ENCODE measurements around the gene POU2F3. TPM values are rescaled to one million over a fixed set of nuclear protein-coding genes. Genes with fewer than 3 reads are reported as not detected.
"Not testable (repeated sequence)": the region's sequence is repeated elsewhere in the genome, so short reads cannot be mapped to it uniquely, and the experiment has no call there.

POU2F3 gene
- polyA plus RNA-seq, 1 donor = 1.5 TPM

DNA sequence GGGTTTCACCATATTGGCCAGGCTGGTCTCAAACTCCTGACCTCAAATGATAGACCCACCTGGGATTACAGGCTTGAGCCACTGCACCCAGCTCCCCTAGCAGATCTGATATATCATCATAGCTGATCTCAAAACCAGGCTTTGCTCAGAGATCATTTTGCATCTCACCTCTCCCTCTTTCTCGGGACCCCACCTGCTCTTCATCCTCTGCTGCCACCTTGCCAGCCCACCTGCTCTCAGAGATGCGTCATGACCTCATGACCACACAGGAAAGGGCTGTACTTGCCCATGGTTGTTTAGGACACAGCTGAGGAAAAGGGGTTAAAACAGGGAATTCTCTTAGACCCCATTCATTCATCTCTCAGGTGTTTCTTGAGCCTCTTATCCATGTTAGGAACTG lies 27.4 kb downstream of the POU2F3 start:
- Histone ChIP-seq H3K27me3 (ENCODE audit: control insufficient read depth, insufficient read depth, low read length) (peaks cover 4% of the 10 kb centered on the region), H3K36me3 (ENCODE audit: control insufficient read depth, insufficient read depth, low read length) (no peaks in the 10 kb centered on the region), H3K9me3 (ENCODE audit: control insufficient read depth, low read depth, low read length) (no peaks in the 10 kb centered on the region), H3K4me3 (ENCODE audit: low read length) (no peak overlapping the region), H3K27ac (ENCODE audit: low read length) (no peak overlapping the region), H3K4me1 (ENCODE audit: control insufficient read depth, insufficient read depth, low read length) (no peaks in the 10 kb centered on the region)
- DNase-seq = no peak
- no CpG with 5 or more reads among the region's 2 CpGs for WGBS (ENCODE audit: insufficient coverage, low lambda C conversion rate)

- no peaks in the 10 kb centered on the region for H3K4me1 ChIP-seq (ENCODE audit: control insufficient read depth, insufficient read depth, low read length)
- peaks cover 4% of the 10 kb centered on the region for H3K27me3 ChIP-seq (ENCODE audit: control insufficient read depth, insufficient read depth, low read length)
- WGBS (ENCODE audit: insufficient coverage, low lambda C conversion rate) = no CpG with 5 or more reads among the region's 5 CpGs
- no peak for DNase-seq
- H3K4me3 ChIP-seq (ENCODE audit: low read length) = no peak overlapping the region
- H3K27ac ChIP-seq (ENCODE audit: low read length) = no peak overlapping the region
- H3K36me3 ChIP-seq (ENCODE audit: control insufficient read depth, insufficient read depth, low read length) = no peaks in the 10 kb centered on the region
- no peaks in the 10 kb centered on the region for H3K9me3 ChIP-seq (ENCODE audit: control insufficient read depth, low read depth, low read length)
Observed at GRCh38 chr11:120268686-120269085, 28.7 kb downstream of the POU2F3 start.

- Histone ChIP-seq H3K27me3 (ENCODE audit: control insufficient read depth, insufficient read depth, low read length) (peaks cover 2% of the 10 kb centered on the region), H3K4me1 (ENCODE audit: control insufficient read depth, insufficient read depth, low read length) (no peaks in the 10 kb centered on the region), H3K9me3 (ENCODE audit: control insufficient read depth, low read depth, low read length) (no peaks in the 10 kb centered on the region), H3K27ac (ENCODE audit: low read length) (no peak overlapping the region), H3K4me3 (ENCODE audit: low read length) (no peak overlapping the region), H3K36me3 (ENCODE audit: control insufficient read depth, insufficient read depth, low read length) (no peaks in the 10 kb centered on the region)
- DNase-seq = no peak
- WGBS (ENCODE audit: insufficient coverage, low lambda C conversion rate) = no CpG with 5 or more reads among the region's 1 CpG
Observed at GRCh38 chr11:120270386-120270785, 30.4 kb downstream of the POU2F3 start.

DNA sequence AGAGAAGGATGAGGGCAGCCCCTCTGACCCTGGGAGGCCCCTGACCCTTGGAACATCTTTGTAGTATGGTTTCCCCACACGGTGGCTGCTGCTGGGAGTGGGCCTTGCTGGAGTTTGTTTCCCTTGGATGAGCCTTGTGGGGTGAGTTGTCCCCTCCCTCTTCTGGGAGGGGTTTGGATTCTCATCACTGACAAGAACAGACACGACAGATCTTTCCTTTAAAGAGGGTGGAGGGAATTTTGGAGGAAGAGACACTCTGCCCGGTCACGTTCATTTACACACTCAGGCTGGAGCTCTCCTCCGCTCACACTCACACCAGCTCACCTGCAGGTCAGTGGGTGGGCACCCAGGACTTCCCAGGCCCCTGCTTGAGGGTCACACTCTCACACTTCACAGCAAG lies 31.7 kb downstream of the POU2F3 start:
- Histone ChIP-seq H3K9me3 (ENCODE audit: control insufficient read depth, low read depth, low read length) (no peaks in the 10 kb centered on the region), H3K4me3 (ENCODE audit: low read length) (no peak overlapping the region), H3K27me3 (ENCODE audit: control insufficient read depth, insufficient read depth, low read length) (no peaks in the 10 kb centered on the region), H3K4me1 (ENCODE audit: control insufficient read depth, insufficient read depth, low read length) (no peaks in the 10 kb centered on the region), H3K36me3 (ENCODE audit: control insufficient read depth, insufficient read depth, low read length) (no peaks in the 10 kb centered on the region), H3K27ac (ENCODE audit: low read length) (no peak overlapping the region)
- WGBS (ENCODE audit: insufficient coverage, low lambda C conversion rate) = no CpG with 5 or more reads among the region's 5 CpGs
- DNase-seq = no peak

DNA sequence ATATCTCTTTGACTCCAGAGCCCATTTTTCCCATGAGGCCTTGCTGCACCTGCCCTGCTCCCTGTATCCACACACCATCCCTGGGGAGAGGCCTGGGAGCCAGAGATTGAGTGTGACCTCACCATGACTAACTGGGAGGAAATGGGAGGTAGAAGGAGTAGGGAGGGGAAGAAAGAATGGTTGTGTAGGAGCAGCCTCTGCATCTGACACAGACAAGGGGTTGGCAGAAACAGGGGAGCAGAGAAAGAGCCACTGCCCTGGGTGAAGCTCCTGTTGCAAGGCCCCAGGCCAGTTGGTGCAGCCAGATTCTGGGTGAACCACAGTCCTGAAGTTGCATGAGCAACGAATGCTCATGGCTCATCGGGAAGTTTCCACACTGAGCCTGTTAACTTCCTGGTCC lies 32.4 kb downstream of the POU2F3 start:
- no CpG with 5 or more reads among the region's 2 CpGs for WGBS (ENCODE audit: insufficient coverage, low lambda C conversion rate)
- DNase-seq = no peak

GRCh38 chr11:120273432-120273831 lies 33.5 kb downstream of the POU2F3 start:
- no peak overlapping the region for H3K27ac ChIP-seq (ENCODE audit: low read length)
- no peaks in the 10 kb centered on the region for H3K9me3 ChIP-seq (ENCODE audit: control insufficient read depth, low read depth, low read length)
- H3K4me3 ChIP-seq (ENCODE audit: low read length) = no peak overlapping the region
- no peaks in the 10 kb centered on the region for H3K36me3 ChIP-seq (ENCODE audit: control insufficient read depth, insufficient read depth, low read length)
- no CpG with 5 or more reads among the region's 2 CpGs for WGBS (ENCODE audit: insufficient coverage, low lambda C conversion rate)
- no peaks in the 10 kb centered on the region for H3K4me1 ChIP-seq (ENCODE audit: control insufficient read depth, insufficient read depth, low read length)
- no peaks in the 10 kb centered on the region for H3K27me3 ChIP-seq (ENCODE audit: control insufficient read depth, insufficient read depth, low read length)
- no peak for DNase-seq

More for the DNA sequence above, 32.4 kb downstream of the POU2F3 start:
- Histone ChIP-seq H3K9me3 (ENCODE audit: control insufficient read depth, low read depth, low read length) (no peaks in the 10 kb centered on the region), H3K27me3 (ENCODE audit: control insufficient read depth, insufficient read depth, low read length) (no peaks in the 10 kb centered on the region), H3K36me3 (ENCODE audit: control insufficient read depth, insufficient read depth, low read length) (no peaks in the 10 kb centered on the region), H3K27ac (ENCODE audit: low read length) (no peak overlapping the region), H3K4me3 (ENCODE audit: low read length) (no peak overlapping the region), H3K4me1 (ENCODE audit: control insufficient read depth, insufficient read depth, low read length) (no peaks in the 10 kb centered on the region)

DNA sequence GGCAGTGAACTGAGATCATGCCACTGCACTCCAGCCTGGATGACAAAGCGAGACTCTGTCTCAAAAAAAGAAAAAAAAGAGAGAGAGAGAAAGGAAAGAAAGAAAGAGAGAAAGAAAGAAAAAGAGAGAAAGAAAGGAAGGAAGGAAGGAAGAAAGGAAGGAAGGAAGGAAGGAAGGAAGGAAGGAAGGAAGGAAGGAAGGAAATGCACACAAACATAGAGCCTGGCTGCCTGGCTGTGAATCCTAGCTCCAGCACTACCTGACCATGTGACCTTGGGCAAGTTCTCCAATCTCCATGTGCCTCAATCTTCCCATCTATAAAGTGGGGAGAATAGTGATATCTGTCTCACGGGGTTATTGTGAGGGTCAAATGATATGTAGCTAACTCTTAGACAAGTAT lies 34.0 kb downstream of the POU2F3 start:
- not testable (repeated sequence) for H3K4me1 ChIP-seq (ENCODE audit: control insufficient read depth, insufficient read depth, low read length); H3K4me3 ChIP-seq (ENCODE audit: low read length); H3K9me3 ChIP-seq (ENCODE audit: control insufficient read depth, low read depth, low read length); H3K27me3 ChIP-seq (ENCODE audit: control insufficient read depth, insufficient read depth, low read length); H3K36me3 ChIP-seq (ENCODE audit: control insufficient read depth, insufficient read depth, low read length); H3K27ac ChIP-seq (ENCODE audit: low read length); DNase-seq
- WGBS (ENCODE audit: insufficient coverage, low lambda C conversion rate) = 100% methylated on average over 1 of the region's 2 CpGs

DNA sequence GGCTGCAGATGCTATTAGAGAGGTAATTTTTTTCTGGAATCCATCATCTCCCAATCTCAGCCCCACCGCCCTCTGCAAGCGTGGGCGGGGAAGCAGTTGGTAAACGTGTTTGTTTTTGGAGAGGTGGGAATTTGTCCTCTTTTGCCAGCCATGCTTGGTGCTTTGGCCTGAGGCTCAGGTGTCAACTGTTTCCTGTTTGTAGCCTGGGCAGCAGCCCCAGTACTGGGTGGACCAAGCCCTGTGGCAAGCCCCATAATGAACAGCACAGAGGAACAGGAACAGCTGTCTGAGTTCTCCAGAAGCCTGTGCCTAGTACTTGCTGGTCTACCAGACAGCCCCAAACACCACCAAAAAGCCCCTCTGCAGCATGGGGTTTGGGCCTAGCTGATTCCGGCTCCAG lies 39.6 kb downstream of the POU2F3 start:
- H3K36me3 ChIP-seq (ENCODE audit: control insufficient read depth, insufficient read depth, low read length) = no peaks in the 10 kb centered on the region
- no peaks in the 10 kb centered on the region for H3K27me3 ChIP-seq (ENCODE audit: control insufficient read depth, insufficient read depth, low read length)
- no peak overlapping the region for H3K4me3 ChIP-seq (ENCODE audit: low read length)
- no peaks in the 10 kb centered on the region for H3K9me3 ChIP-seq (ENCODE audit: control insufficient read depth, low read depth, low read length)
- H3K4me1 ChIP-seq (ENCODE audit: control insufficient read depth, insufficient read depth, low read length) = no peaks in the 10 kb centered on the region
- no peak overlapping the region for H3K27ac ChIP-seq (ENCODE audit: low read length)
- DNase-seq = no peak
- WGBS (ENCODE audit: insufficient coverage, low lambda C conversion rate) = no CpG with 5 or more reads among the region's 5 CpGs

- Histone ChIP-seq H3K4me3 (ENCODE audit: low read length) (no peak overlapping the region), H3K27ac (ENCODE audit: low read length) (no peak overlapping the region), H3K4me1 (ENCODE audit: control insufficient read depth, insufficient read depth, low read length) (no peaks in the 10 kb centered on the region), H3K9me3 (ENCODE audit: control insufficient read depth, low read depth, low read length) (no peaks in the 10 kb centered on the region), H3K27me3 (ENCODE audit: control insufficient read depth, insufficient read depth, low read length) (no peaks in the 10 kb centered on the region), H3K36me3 (ENCODE audit: control insufficient read depth, insufficient read depth, low read length) (no peaks in the 10 kb centered on the region)
- WGBS (ENCODE audit: insufficient coverage, low lambda C conversion rate) = no CpG with 5 or more reads among the region's 5 CpGs
- DNase-seq = no peak
Observed at GRCh38 chr11:120280600-120281051, 40.7 kb downstream of the POU2F3 start.

DNA sequence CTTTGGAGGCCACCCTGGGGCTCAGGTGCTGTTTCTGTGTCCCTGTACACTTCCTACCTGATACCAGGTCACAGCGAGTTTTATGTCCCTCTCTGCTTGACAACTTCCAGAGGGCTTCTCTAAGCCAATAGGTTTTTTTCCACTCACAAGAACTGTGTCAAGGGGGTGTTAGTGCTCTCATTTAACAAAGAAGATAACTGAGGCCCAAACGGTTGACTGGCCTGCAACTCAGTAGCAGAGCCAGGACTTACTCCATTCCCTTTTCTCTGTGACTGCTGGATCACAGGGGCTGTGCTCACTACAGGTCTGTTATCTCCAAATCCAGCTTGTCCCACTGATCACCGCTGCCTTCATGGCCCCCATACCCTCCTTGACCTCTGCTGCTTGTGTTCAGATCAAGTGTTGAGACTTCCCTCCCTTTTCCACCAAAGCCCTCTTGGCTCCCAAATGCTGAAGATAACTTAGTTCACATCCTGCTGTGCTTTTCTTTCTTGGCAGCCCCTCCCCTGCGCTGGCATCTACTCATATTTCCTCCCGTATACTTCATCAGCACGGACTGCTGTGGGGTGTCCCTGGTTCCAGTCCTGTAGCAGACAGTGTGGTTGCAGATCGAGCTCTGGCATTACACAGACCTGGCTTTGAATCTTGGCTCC lies 41.3 kb downstream of the POU2F3 start:
- no peak overlapping the region for H3K4me3 ChIP-seq (ENCODE audit: low read length)
- no peaks in the 10 kb centered on the region for H3K4me1 ChIP-seq (ENCODE audit: control insufficient read depth, insufficient read depth, low read length)
- no peak overlapping the region for H3K27ac ChIP-seq (ENCODE audit: low read length)
- H3K9me3 ChIP-seq (ENCODE audit: control insufficient read depth, low read depth, low read length) = no peaks in the 10 kb centered on the region
- DNase-seq = no peak
- H3K36me3 ChIP-seq (ENCODE audit: control insufficient read depth, insufficient read depth, low read length) = no peaks in the 10 kb centered on the region
- H3K27me3 ChIP-seq (ENCODE audit: control insufficient read depth, insufficient read depth, low read length) = no peaks in the 10 kb centered on the region
- WGBS (ENCODE audit: insufficient coverage, low lambda C conversion rate) = 40% methylated on average over 1 of the region's 7 CpGs

GRCh38 chr11:120283124-120283523 lies 43.2 kb downstream of the POU2F3 start:
- Histone ChIP-seq H3K27me3 (ENCODE audit: control insufficient read depth, insufficient read depth, low read length) (no peaks in the 10 kb centered on the region), H3K27ac (ENCODE audit: low read length) (no peak overlapping the region), H3K4me1 (ENCODE audit: control insufficient read depth, insufficient read depth, low read length) (no peaks in the 10 kb centered on the region), H3K4me3 (ENCODE audit: low read length) (no peak overlapping the region), H3K9me3 (ENCODE audit: control insufficient read depth, low read depth, low read length) (no peaks in the 10 kb centered on the region), H3K36me3 (ENCODE audit: control insufficient read depth, insufficient read depth, low read length) (no peaks in the 10 kb centered on the region)
- no peak for DNase-seq
- WGBS (ENCODE audit: insufficient coverage, low lambda C conversion rate) = no CpG with 5 or more reads among the region's 2 CpGs

Data from large intestine (tissue), 3 donors.